HG03521 (cell line): ENCODE results near the gene PEX26.

ENCODE experiments used
- ATAC-seq: cut with Tn5 transposase; IDR thresholded peaks from one replicate; pipeline ENCODE4 v1.9.1; 2021; ENCODE audit warnings: mild to moderate bottlenecking, moderate library complexity; ENCODE audit not compliant: unreplicated experiment

The PEX26 gene

DNA sequence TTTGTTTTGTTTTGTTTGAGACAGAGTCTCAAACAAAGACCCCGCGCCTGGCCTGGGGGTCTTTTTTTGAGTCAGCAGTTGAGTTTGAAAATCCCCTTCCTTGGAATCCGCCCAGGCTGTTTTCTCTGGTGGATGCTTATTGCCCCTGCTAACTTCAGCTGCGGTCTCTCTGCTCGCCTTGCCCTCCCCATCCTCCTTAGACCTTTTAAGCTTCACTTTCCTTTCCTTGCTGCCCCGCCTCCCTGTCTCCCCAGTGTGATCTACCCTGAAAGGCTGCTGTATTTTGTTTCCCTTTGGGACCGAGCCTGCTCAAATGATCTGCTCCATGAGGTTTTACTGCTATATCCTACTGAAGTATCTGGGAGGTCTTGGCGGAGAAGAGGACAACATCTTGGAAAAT, 74.7 kb downstream of the PEX26 start:
- no peak for ATAC-seq

DNA sequence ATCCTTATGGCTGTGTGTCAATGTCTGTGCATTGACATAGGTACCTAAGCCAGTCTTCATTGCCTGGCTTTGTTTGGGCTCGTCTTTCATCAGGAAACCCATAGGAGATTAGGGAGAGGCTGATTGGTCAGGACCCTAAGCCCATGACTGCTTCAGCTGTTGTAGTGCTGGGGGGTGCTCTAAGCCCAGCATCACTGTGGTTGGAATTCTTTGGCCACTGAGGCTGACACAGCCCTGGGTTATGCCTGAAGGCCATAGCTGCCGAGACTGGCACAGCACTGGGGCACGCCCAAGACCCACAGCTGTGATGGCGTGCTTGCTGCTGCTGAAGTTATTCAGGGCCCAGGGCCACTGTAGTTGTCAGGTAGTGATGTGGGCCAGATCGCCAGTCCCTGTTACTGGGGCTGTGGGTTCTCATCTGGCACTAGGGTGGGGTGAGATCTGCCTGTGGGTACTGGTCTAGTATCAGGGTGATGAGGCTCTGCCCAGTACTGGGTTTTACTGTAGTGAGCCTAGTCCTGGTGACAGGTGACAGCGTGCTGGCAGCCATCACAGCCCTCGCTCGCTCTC, 77.1 kb downstream of the PEX26 start:
- no peak for ATAC-seq
